GM12878 (cell line): Measurements from ENCODE around the gene INSL3.

Experiments used
- EP300 ChIP-seq, 2 experiments: fragments of 150-350 bp in 1 of 2; IDR thresholded peaks; 2 replicates each; pipeline ENCODE4 v1.6.1; 2011 to 2012; ENCODE audit warnings: low read depth in 2 of 2, low read length in 2 of 2, borderline replicate concordance in 1 of 2, improper control_type of control experiment in 1 of 2, inconsistent platforms in 1 of 2; ENCODE audit not compliant: control insufficient read depth in 1 of 2
- POLR2AphosphoS5 ChIP-seq: IDR thresholded peaks from 2 replicates; pipeline ENCODE4 v1.6.1; 2011; ENCODE audit warnings: mild to moderate bottlenecking, low read length, inconsistent platforms
- RFX5 ChIP-seq: IDR thresholded peaks from 2 replicates; pipeline ENCODE4 v1.6.1; 2011; ENCODE audit warnings: low read depth, low read length, improper control_type of control experiment
- TARDBP ChIP-seq: IDR thresholded peaks from 2 replicates; pipeline ENCODE4 v1.6.1; 2016; ENCODE audit warnings: borderline replicate concordance

GRCh38 chr19:17836530-17836929 lies 15.2 kb upstream of the INSL3 start:
- TF ChIP-seq POLR2AphosphoS5 (no peak), EP300 (IDR thresholded peaks at IDR 0.05; ENCODE audit: borderline replicate concordance in 1 of 2, control insufficient read depth in 1 of 2, low read depth in 2 of 2, low read length in 2 of 2) (no peak), TARDBP (no peak), RFX5 (no peak)
